ENCODE results near the gene KCNB1.

KCNB1 gene

DNA sequence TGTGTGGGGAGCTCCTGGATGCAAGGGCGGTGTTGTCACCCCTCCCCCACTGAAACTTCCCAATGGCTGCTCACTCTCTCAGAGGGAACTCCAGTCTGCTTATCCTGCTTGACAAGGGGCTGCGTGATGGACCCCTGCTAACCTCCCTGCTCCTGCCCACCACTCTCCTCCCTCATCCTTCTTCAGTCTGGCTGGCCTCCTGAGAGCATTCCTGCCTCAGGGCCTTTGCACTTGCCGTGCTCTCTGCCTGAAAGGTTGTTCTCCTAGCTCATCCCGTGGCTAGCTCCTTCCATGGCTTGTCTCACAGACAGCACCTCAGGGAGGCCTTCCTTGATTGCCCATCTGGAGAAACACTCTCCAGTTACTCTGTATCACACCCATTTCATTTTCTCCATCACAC lies 130.7 kb downstream of the KCNB1 start:
- no peak for DNase-seq (ENCODE audit: low read depth in 2 of 2)

DNA sequence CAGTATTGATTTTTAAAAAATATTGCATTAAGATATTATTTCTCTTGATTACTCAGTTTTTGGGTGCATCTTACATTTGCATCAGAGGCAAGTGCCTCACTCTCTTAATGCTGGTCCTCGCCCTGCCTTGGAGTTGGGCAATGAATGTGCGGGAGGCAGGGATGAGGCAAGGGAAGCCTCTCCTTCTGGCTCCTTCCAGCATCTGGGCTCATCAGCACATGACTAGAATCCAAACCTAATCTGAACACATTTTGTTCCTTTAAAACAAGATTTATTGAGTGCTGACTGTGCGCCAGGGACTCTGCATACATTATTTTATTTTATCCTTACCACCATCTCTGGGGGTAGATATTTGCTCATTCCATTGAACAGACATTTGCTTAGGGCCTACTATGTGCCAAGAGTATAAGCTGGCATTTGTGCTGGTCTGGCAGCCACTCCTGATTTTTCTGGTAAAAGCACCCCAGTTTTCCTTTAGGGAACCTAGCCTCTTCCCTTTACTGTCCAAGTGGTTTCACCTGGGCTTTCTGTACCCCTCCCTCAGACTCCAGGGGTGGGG lies 132.7 kb downstream of the KCNB1 start:
- DNase-seq (ENCODE audit: low read depth in 2 of 2), result no peak

DNA sequence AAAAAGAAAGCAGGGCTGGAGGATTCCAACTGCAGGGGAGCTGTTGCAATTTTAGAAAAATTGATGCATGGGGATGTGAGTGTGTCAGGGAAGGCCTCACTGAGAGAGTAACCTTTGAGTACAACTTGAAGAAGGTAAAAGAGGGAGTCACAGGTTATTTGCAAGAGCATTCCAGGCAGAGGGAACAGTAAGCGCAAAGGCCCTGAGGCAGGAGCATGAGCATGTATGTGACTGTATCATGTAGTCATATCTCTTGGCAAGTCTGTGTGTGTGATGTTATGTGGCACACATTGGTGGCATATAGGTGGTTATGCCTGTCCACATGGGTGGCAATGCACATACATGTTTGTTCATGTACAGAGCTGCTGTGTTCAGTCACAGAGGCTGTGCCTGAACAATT lies 133.4 kb downstream of the KCNB1 start:
- no peak for DNase-seq (ENCODE audit: low read depth in 2 of 2)

DNA sequence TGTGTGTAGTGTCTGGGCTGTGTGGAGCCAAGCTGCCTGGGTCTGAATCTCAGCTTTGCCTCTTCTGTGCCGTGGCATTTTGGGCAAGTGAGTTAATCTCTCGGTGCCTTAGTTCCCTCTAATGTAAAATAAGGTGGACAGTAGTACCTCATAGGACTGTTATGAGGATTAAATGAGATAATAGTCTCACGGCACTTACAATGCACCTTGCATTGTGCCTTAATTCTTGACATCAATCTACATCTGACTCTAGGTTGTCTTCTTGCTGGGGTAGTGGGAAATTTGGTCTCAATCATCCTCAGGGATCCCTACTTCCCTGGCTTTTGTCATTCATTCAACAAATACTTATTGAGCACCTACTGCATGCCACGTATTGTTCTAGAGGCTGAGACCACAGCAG lies 133.9 kb downstream of the KCNB1 start:
- no peak for DNase-seq (ENCODE audit: low read depth in 2 of 2)

DNA sequence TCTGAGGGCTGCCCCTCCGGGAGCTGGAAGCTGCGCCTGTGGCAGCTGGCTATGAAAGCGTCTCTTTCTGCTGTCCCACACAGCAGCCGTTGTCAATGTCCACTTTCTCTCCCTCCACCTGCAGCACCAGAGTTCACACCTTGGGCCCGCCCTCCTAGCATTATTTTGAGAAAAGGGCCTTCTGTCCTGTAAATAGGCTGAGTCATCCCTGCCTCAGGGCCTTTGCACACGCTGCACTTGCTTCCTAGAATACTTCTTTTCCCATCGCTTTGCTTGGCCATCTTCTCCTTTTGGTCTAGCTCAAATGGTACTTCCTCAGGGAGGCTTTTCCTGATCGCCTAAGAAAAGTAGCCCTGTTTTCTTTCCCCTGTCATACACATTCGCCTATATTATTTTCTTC lies 135.3 kb downstream of the KCNB1 start:
- DNase-seq (ENCODE audit: low read depth in 2 of 2), result no peak

DNA sequence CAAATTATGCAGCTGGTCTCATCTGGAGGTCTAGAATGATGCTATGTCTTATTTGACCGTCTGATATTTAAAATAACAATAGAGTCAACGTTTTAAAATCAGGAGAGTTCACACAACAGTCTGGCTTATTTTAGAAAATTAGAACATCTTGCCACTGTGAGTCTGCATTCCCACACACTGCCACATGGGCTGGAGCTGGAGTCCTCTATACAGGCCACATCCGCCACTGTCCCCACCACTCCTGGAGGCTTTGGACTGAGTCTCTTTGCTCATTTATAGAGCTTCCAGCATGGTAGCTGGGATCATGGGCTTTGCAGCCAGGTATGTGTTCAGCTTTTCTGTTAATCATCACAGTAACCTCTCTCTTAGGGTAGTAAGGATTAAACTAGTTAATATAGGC lies 135.8 kb downstream of the KCNB1 start:
- DNase-seq (ENCODE audit: low read depth in 2 of 2), result no peak

DNA sequence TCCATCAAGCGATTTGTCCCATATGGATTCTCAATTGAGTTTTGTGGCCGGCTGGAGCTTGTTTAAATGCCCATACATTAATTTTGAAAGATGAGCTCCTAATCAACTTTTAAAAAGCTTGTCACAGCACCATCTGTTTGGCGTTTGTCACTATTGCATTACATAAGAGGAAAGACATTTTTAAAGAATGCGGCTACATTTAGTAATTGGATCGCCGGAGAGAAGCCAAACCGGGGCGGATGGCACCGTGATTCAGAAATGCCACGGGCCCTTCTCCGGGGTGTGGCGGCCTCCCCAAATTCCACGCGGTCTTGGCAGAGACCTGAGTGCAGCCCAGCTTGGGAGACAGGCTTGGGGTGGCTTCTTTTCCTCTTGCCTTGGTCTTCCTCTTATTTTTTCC lies 136.9 kb downstream of the KCNB1 start:
- DNase-seq (ENCODE audit: low read depth in 2 of 2), result peak; percentile 60 to 65

DNA sequence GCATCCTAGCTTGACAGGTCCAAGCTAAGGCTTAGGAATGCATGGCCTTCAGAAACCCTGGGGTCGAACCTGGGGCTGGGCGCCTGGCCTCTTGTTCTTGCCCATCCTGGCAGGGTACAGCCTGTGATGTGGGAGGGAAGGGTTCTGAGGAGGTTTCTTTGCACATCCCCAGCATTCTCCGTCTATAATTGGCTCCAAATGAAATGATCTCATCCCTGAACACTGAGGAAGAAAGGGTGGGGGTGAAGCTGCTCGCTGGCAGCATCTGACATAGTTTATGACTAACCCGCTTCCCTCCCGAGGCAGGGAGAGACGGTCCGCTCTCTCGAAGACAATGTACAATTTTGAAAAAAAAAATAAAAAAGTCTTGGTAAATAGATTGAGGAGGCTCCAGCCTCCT lies 137.5 kb downstream of the KCNB1 start:
- peak; percentile 90 to 92 for DNase-seq (ENCODE audit: low read depth in 2 of 2)

DNA sequence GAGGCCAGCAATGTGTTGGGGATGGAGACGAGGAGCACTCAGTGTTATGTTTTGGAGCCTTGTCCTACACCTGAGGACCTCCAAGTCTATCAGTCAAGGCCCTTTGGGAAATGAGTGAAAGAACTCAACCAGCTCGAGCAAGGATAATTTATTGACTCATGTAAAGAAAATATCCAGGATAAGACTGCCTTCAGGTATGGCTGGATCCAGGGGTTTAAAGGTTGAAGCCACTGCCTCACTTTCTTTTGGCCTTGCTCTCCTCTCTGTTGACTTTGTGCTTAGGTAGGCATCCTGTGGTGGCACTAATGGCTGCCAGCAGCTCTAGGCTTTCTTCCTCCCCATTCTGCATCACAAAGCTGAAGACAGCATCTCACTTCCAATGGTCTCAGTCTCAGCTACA lies 138.3 kb downstream of the KCNB1 start:
- no peak for DNase-seq (ENCODE audit: low read depth in 2 of 2)

DNA sequence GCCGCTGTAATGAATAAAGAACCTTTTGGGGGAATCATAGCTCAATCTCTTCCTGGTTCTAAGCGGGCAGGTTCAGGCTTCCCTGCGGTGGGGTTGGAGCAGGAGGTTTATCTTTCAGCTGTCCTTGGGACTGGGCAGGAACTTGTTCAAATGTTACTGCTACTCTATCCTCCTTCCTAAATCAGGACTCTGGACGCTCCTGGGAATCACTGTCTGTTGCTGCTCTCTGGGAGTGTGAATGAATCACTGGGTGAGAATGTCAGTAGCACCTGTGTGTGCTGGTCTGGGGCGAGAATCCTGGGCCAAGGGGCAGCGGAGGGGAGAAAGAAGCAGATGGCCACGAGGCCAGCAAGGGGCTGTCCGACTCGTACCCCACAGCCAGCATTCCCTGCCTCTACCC lies 139.2 kb downstream of the KCNB1 start:
- no peak for DNase-seq (ENCODE audit: low read depth in 2 of 2)

DNA sequence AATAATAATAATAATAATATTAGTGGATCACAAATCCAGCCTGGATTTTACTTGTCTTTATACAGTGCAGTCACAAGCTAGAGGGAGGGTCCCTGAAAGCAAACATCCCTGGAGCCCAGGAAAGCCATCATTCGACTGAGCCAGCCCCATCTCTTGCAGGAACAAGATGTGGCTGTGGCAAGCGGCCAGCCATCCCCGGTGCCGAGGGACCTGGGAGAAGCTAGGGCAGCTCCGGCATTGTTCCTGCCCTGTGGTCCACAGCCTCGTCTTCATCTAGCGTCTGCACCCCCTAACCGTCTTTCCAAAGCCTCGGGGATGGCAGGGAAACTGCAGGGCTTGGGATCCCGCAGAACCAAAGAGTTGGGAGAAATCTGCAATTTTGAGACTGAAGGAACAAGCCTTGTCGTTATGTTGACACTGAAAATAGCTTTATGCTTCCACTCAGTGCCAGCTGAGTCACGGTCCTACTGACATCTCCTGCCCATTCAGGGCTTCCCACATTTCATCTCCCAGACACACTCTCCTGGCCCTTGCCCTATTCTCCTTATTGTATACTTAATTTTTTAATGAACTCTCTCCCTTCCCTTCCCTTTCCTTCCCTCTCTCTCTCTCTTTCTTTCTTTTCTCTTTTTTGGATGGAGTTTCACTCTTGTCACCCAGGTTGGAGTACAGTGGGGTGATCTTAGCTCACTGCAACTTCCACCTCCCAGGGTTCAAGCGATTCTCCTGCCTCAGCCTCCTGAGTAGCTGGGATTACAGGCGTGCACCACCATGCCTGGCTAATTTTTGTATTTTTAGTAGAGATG lies 142.1 kb downstream of the KCNB1 start:
- no peak for DNase-seq (ENCODE audit: low read depth in 2 of 2)

DNA sequence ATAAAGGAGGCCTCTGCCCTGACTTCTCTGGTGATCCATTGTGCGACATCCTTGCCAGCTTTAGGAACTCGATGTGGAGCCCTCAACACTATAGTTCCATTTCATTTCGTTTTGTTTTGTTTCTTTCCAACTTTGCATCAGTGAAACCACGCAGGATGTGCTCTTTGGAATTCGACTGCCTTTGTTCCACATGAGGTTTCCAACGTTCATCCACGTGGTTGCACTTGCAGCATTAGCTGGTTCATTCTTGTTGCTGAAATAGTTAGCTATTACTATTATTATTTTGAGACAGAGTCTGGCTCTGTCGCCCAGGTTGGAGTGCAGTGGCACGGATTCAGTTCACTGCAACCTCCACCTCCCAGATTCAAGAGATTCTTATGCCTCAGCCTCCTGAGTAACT lies 143.3 kb downstream of the KCNB1 start:
- no peak for DNase-seq (ENCODE audit: low read depth in 2 of 2)

DNA sequence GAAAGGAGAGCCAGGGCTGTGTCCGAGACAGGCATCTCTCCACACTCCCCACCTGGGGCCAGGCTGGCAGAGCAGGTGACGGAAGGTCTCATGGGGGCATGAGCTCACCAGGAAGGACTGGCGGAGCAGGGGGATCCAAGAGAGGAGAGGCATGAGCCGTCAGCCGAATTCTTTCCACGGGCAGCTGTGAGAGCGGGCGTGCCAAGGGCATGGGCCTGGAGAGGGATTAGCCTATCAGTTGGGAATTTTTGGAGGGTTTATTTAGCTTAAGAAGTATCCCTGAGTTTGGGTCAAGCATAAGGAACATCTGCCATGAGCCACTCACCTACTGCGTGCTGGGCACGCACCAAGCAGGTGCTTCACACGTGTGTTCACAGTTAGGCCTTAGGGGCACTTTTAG lies 144.4 kb downstream of the KCNB1 start:
- DNase-seq (ENCODE audit: low read depth in 2 of 2), result no peak

DNA sequence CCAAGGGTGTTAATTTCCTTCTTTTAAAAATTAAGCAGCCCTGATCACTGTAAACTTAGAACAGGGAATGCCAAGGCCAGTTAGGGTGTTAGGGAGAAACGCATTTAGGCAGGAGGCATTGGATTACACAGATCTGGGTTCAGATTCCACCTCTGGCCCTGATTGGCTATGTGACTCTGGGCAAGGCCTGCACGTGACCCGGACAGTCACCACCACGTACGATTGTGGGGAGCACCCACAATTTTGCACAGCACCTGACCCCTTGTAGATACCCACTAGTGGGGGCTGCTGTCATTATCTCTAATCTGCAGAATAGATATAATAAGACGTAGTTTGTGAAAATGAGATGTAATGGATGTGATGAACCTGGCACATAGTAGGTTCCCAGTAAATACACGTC lies 145.1 kb downstream of the KCNB1 start:
- DNase-seq (ENCODE audit: low read depth in 2 of 2), result no peak

DNA sequence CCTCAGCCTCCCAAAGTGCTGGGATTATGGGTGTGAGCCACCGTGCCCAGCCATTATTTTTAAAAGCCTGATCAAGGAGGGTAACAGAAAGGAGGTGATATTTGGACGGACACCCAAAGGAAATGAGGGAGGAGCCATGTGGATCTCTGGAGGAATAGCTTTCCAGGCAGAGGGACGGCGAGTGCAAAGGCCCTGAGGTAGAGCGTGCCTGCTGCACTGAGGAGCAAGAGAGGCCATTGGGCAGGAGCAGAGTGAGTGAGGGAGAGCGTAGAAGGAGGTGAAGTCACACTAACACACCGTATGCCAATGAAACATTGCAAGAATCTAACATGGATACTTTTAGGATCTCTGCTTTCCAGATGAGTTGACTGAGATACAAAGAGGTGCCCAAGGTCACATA lies 145.7 kb downstream of the KCNB1 start:
- no peak for DNase-seq (ENCODE audit: low read depth in 2 of 2)

DNA sequence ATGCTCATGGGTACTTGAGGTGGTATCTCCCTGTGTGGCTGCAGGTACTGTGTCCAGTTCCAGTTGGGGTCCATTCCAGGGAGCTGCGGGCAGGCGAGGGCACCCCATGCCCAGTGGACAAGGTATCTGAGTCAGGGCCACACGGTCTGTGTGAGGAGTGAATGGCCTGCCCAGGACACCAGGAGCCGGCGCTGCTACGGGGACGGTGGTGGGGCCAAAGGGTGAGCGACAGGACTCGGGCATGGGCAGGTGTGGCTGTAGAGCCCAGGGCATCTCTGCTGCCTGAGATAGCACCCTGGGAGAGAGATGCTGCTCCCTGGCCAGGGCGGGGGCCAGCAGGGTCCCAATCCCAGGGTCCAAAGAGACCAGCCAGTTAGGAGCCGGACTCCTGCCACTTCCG lies 147.0 kb downstream of the KCNB1 start:
- no peak for DNase-seq (ENCODE audit: low read depth in 2 of 2)

DNA sequence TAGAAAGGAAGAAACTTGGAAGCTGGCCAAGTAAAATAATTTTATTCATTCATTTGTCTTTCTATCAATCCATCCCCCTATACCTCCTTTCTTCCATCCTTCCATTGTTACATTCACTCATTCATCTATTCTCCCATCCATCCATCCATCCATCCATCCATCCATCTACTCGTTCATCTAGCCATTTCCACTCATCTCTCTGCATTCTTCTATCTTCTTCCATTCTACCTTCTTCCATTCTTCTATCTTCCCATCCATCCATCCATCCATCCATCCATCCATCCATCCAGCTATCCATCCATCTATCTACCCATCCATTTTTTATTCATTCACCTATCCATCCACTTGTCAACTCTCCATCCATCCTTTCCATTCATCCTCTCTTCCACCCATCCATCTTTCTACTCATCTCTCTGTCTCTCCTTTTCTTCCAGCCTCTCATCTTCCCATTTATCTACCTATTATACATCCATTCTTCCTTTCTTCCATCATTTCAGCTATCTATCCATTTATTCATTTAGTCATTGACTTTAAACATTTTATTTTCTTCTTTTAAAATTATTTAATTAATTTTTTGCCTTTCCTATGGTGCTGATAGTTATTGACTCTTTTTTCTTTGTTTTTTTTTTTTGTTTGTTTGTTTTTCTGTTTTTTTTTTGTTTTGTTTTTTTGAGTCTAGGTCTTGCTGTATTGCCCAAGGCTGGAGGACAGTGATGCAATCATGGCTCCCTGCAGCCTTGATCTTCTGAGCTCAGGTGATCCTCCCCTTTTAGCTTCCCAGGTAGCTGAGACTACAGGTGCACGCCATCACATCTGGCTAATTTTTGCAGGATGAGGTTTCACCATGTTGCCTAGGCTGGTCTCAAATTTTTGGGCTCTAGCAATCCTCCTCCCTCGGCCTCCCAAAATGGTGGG lies 151.5 kb downstream of the KCNB1 start:
- no peak for DNase-seq (ENCODE audit: low read depth in 2 of 2)

DNA sequence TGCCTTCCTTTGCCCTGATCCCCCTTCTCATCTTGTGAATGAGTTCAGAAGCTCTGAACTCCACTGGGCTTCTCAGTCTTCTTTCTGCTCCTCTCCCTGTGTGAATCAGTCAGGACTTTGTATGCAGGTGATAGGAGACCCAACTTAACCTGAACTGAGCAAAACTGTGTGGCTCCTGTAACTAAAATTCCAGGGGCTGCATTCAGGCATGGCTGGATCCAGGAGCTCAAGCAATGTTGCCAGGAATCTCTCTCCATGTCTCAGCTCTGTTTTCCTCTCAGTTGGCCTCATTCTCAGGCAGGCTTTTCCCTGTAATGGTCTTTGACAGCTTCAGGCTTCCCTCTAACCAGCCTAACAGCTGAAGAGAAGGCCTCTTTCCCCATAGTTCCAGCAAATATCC lies 153.7 kb downstream of the KCNB1 start:
- no peak for DNase-seq (ENCODE audit: low read depth in 2 of 2)

DNA sequence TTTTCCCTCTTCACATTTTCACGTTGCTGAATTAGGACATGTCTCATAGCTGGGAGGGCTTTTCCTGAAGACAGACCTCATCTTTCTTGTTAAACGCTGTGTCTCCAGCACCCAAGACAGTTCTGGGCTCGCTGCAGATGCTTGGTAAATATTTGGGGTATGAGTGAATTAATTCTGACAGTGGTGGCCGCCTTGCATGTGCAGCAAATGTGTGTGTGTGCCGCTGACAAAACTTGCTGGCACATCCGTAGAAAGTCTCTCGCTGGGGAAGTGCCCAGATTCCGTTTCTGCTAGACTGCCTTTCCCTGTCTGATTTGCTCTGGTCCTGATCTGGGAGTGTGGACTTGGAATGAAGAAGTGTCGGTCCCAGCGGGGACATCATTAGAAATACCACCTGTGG lies 156.4 kb downstream of the KCNB1 start:
- no peak for DNase-seq (ENCODE audit: low read depth in 2 of 2)

DNA sequence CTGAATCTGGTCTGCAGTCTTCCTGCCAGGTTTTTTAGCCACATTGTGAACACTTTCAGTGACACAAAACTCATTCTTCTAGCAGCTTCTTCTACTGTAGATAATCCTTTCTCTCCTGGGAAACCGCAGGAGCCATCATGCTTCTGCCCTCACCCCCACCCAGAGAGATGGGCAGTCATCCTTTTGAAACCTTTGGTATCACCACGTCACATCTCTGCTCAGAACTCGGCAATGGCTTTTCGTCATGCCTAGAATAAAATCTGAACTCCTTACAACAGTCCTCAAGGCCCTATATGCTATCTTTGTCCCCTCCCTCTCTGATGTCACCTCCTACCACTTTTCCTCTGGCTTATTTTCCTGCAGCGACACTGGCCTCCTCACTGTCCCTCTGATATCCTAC lies 158.2 kb downstream of the KCNB1 start:
- no peak for DNase-seq (ENCODE audit: low read depth in 2 of 2)

DNA sequence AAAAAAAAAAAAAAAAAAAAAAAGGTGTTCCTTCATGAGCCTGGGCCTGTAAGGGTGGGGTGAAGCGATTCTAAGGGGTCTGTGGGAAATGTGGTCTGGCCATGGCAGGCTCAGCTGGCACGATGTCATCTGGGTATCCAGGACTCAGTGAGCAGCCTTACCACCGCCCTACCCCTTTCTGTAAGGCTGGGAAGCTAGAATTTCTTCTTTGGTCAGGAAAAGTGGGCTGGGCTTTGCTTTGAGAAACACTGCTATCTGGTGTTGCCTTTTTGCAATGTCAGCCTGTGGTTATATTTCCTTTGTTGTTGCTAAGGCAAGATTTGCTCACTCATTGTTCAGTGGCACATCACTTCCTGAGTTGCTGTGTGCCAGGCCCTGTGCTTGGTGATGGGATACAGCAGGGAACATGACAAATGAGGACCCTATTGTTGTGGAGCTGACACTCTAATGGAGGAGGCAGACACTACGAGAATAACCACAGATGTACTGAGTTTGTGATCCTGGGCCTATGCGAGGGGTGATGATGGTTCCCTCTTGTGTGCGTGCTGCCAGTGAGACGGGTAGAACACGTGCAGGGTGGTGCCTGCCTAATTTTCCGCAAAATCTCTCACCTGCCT lies 158.7 kb downstream of the KCNB1 start:
- peak in 1 of 2 experiments; percentile 32 for DNase-seq (ENCODE audit: low read depth in 2 of 2)

DNA sequence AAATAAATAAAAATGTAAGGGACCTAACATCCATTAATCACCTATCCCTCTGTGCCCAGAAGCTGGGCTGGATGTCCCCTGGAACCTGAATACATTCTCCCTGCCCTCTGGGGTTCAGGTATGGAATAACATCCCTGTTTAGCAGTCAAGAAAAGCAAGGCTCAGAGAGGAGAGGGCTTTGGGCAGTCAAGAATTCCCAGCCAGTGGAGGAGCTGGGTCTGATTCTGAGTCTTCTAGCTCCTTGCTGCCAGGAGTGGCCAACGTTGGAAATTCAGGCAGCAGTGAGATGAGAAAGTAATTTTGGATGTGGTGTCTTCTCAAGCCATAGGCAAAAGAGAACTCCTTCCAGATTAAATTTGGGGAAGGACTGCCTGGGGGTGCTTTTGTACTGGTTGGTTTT lies 162.0 kb downstream of the KCNB1 start:
- DNase-seq (ENCODE audit: low read depth in 2 of 2), result peak in 1 of 2 experiments; percentile 8
